HG03558 (cell line): ENCODE measurements around the gene WDR86.

ENCODE experiments used
- ATAC-seq: cut with Tn5 transposase; IDR thresholded peaks from one replicate; pipeline ENCODE4 v1.9.1; 2021; ENCODE audit warnings: moderate number of reproducible peaks; ENCODE audit not compliant: unreplicated experiment; ENCODE audit errors: extremely low read depth

The WDR86 gene

GRCh38 chr7:151366166-151366879 lies 43.5 kb downstream of the WDR86 start:
- ATAC-seq: no peak

DNA sequence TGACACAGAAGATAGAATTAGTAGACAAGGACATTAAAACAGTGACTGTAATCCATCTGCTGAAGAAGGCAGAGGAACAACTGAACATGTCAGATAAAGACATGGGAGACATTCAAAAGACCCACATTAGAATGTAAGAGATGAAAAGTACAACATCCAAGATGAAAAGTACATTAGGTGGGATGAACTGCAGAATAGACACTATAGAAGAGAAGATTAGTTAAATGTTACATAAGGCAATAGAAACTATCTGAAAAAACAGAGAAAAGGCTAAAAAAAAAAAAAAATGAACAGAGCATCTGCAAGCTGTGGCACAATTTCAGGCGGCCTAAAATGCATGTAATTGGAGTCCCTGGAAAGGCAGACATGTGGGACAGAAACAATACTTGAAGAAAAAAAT lies 46.7 kb downstream of the WDR86 start:
- ATAC-seq: no peak

- ATAC-seq: no peak
Measured at GRCh38 chr7:151361193-151361959, 48.5 kb downstream of the WDR86 start.

- no peak for ATAC-seq
Measured at GRCh38 chr7:151352512-151352911, 57.3 kb downstream of the WDR86 start.

- ATAC-seq: no peak
Measured at GRCh38 chr7:151351967-151352366, 57.9 kb downstream of the WDR86 start.

DNA sequence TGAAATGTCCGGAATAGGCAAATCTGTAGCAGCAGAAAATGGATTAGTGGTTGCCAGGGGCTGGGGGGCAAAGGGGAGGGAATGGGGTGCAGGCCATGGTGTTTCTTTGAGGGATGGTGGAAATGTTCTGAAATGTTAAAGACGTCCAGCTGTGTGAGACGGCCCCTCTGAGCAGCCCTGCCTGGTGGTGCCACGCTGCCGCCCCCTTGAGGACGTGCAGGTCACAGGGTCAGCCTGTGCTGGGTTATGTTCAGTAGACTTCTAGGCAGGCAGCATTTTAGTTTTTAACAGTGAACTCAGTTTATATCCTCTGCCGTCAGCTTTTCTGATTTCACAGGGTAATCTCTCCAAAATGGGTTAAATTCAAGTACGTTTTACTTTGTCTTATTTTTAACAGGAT lies 58.8 kb downstream of the WDR86 start:
- ATAC-seq: no peak

DNA sequence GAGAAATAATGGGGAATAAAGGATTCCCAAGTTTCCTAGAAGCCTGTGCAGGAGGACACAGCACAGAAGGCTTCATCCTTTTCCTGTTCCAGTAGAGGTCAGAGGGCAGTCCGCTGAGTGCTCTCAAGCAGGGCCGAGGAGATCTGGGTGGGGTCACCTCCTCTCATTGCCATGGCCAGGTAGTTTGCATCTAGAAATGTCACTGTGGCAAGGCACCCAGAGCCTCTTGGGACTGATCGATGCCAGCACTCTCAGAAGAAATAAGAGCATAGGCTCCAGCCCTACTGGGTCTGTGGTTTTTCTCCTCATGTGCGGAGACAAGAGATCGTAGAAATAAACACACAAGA lies 60.4 kb downstream of the WDR86 start:
- ATAC-seq: peak; percentile 24

GRCh38 chr7:151348970-151349369 lies 60.9 kb downstream of the WDR86 start:
- ATAC-seq: no peak

GRCh38 chr7:151347200-151347599 lies 62.6 kb downstream of the WDR86 start:
- ATAC-seq: no peak

DNA sequence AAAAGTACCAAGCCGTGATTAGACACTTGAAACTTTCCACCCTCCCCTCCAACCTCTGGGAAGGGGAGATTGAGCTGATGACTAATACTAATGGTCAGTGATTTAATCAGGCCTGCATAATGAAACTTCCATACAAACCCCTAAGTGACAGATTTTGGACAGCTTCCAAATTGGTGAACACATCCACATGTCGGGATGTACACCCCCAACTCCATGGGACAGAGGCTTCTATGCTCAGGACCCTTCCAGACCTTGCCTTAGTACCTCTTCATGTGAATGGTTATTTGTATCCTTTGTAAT lies 63.4 kb downstream of the WDR86 start:
- ATAC-seq: no peak

GRCh38 chr7:151345576-151346469 lies 64.0 kb downstream of the WDR86 start:
- no peak for ATAC-seq

DNA sequence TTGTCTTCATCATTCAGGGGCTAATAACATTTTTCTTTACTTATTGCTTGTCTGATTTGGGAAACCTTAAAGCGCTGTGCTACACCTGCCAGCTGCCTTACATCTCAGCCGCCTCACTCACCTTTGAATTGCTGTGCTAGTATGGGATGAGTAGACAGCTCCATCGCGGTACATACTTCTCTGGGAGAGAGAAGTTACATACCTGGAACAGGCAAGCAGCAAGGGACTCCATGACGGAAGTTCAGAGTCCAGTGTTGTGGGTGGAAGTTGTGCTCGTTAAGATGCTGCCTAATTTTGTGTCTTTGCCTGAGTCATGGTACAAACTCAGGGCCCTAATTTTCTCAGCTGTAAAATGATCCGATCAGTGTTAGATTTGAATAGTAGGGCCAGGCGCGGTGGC lies 66.3 kb downstream of the WDR86 start:
- ATAC-seq: no peak

DNA sequence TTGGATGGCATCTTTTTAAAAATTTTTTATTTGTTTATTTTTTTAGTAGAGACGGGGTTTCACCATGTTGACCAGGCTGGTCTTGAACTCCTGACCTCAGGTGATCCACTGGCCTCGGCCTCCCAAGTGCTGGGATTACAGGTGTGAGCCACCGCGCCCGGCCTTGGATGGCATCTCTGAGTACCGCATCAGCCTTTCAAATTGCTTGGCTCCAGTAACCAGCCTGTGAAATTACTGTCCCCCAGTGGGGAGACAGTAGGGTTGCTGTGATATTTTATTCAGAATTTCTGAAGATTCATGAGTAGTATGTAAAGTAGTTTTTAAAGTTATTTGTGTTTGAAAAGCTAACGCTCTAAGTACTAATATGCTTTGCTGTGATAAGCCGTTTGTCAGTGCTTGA lies 67.0 kb downstream of the WDR86 start:
- no peak for ATAC-seq

DNA sequence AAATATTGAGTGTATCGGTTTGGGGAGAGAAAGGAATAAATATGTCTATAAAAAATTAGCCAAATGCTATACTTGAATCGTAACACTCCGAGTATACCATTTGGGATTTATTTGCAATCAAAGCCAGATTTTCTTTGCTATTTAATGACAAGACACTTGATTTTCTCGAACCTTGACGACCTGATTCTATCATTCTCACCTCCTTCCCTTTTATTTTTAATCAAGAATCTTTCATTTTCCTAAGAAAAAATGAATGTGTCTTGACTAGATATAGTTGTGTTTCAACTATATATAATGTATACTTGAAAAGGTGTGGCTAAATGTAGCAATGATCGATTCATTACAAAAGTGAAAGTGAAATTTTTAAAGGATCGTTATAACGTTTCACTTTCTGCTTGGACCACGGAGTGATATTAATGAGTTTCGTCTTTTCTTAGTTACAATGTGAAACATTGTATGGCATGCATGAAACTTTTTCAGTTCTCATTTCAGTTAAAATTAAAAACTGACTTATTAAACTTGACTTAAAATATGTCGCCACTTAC lies 67.7 kb downstream of the WDR86 start:
- peak; percentile 48 for ATAC-seq

DNA sequence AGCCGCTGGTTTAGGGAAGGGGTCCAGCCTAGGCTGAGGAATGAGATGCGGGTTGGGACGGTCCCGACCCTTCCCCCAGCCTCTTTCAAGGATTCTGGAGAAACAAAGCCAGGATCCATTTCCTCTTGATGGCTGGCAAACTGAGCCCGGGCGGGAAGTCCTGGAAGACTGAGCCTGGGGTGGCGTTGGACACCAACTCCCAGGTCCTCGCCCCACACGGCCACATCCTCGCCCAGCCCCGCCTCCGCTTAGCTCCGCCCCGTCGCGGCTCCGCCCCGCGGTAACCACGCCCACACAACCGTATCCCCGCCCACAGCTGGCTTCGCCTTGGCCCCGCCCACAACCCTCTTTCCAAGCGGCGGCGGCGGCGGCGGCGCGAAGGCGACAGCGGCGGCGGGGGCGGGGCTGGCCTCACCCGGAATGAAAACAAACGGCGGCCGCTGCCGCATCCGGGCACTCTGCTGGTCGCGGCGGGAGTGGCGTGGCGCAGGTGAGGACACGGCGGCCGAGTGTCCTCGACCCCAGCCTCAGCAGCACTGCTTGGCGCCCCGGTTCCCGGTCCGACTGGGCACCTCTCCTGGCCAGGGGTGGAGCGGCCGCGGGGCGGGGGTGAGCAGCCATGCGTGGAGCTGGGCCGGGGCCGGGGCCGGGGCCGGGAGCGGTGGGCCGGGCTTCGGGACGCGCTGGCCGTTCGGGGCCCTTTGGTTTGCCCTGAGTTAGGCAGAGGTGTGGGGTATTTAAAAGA lies 68.3 kb downstream of the WDR86 start, which contains the start of gene NUB1:
TSS of gene NUB1 (plus strand) at position 456 of the 745 bp plus-strand sequence. CDS start 3,538 bp downstream, outside the sequence.
- ATAC-seq: peak; percentile 28

DNA sequence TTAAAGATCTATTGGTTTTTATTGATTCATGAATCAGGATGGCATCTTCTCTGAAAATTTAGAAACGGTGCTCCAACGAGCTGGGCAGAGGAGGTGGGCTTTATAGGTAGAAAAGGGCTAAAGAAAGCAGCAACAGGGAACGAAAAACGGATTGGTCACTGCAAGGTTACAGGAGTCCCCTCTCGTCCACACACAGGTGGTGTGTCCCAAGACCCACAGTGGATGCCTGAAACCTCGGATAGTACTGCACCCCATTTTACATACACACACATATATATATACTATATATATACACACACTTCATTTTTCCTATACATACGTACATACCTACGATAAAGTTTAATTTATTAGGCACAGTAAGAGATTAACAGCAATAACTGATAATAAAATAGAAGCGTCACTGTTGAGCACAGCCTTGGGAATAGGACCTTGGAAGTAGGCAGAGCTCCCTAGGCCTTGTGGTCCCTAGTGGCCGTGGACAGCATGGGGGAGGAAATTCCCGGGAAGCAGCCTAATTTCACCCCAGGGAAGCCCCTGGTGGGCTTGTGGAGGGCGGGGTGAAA lies 69.0 kb downstream of the WDR86 start:
- no peak for ATAC-seq

- ATAC-seq: peak; percentile 31
Measured at GRCh38 chr7:151339651-151340382, 70.0 kb downstream of the WDR86 start.

DNA sequence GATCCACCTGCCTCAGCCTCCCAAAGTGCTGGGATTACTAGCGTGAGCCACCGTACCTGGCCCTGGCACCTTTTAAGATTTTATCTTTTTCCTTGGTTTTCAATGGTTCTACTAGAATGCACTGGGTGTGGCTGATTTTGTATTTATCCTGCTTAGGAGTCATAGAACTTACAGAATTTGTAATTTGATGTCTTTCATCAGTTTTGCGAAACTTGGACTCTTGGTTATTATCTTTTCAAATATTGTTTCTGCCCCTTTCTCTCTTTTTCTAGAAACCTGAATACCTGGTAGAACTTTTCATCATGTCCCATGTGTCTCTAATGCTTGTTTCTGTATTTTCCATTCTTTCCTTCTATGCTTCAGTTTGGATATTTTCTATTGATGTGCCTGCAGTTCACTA lies 71.0 kb downstream of the WDR86 start:
- no peak for ATAC-seq

- ATAC-seq: no peak
Measured at GRCh38 chr7:151337346-151337745, 72.5 kb downstream of the WDR86 start.
